HUES48 (cell line): ENCODE measurements around the gene TMEM167A.
A peak's percentile ranks its signal among the peaks of the same experiment; 100 is the strongest.

ENCODE experiments used
- H3K27ac ChIP-seq: one replicate; pipeline ENCODE4 v1.7.0; 2013; ENCODE audit warnings: low read depth, low read length, inconsistent platforms
- H3K27me3 ChIP-seq: 2 replicates; pipeline ENCODE4 v1.6.1; 2013; ENCODE audit warnings: mild to moderate bottlenecking, low read length; ENCODE audit not compliant: control insufficient read depth, insufficient read depth
- H3K36me3 ChIP-seq: 2 replicates; pipeline ENCODE4 v1.6.1; 2013; ENCODE audit warnings: low read length; ENCODE audit not compliant: control insufficient read depth, insufficient read depth
- H3K4me1 ChIP-seq: 2 replicates; pipeline ENCODE4 v1.6.1; 2013; ENCODE audit warnings: mild to moderate bottlenecking, low read length; ENCODE audit not compliant: control insufficient read depth, insufficient read depth
- H3K4me3 ChIP-seq: 2 replicates; pipeline ENCODE4 v1.5.1; 2013; ENCODE audit warnings: mild to moderate bottlenecking, low read depth, low read length
- H3K9ac ChIP-seq: 2 replicates; pipeline ENCODE4 v1.6.1; 2013; ENCODE audit warnings: mild to moderate bottlenecking, low read depth, low read length, moderate library complexity
- H3K9me3 ChIP-seq: 2 replicates; pipeline ENCODE4 v1.6.1; 2013; ENCODE audit warnings: low read length; ENCODE audit not compliant: control insufficient read depth, insufficient read depth

Gene TMEM167A

GRCh38 chr5:83102364-83102980 lies 25.3 kb upstream of the TMEM167A start:
- H3K27ac ChIP-seq: no peak overlapping the region

GRCh38 chr5:83101514-83101913 lies 24.3 kb upstream of the TMEM167A start:
- H3K27me3 ChIP-seq: no peaks in the 10 kb centered on the region
- H3K4me1 ChIP-seq: peaks cover 15% of the 10 kb centered on the region
- no peak overlapping the region for H3K9ac ChIP-seq
- no peaks in the 10 kb centered on the region for H3K36me3 ChIP-seq
- H3K27ac ChIP-seq: no peak overlapping the region
- no peak overlapping the region for H3K4me3 ChIP-seq
- no peaks in the 10 kb centered on the region for H3K9me3 ChIP-seq

More at GRCh38 chr5:83102364-83102980, 25.3 kb upstream of the TMEM167A start:
- H3K9me3 ChIP-seq: no peaks in the 10 kb centered on the region
- H3K4me3 ChIP-seq: no peak overlapping the region
- no peaks in the 10 kb centered on the region for H3K27me3 ChIP-seq
- H3K9ac ChIP-seq: no peak overlapping the region
- no peaks in the 10 kb centered on the region for H3K36me3 ChIP-seq
- peaks cover 15% of the 10 kb centered on the region for H3K4me1 ChIP-seq

GRCh38 chr5:83099445-83099844 lies 22.3 kb upstream of the TMEM167A start:
- Histone ChIP-seq H3K27ac (peak overlapping the region; percentile 31), H3K4me1 (peaks cover 15% of the 10 kb centered on the region)

GRCh38 chr5:83099001-83099400 lies 21.8 kb upstream of the TMEM167A start:
- Histone ChIP-seq H3K27ac (peak overlapping the region; percentile 48), H3K4me1 (peaks cover 15% of the 10 kb centered on the region), H3K4me3 (no peak overlapping the region; the same call in 1 of the 2 replicates), H3K9ac (no peak overlapping the region), H3K9me3 (no peaks in the 10 kb centered on the region), H3K36me3 (no peaks in the 10 kb centered on the region), H3K27me3 (no peaks in the 10 kb centered on the region)

More at GRCh38 chr5:83099445-83099844, 22.3 kb upstream of the TMEM167A start:
- Histone ChIP-seq H3K9ac (no peak overlapping the region), H3K9me3 (no peaks in the 10 kb centered on the region), H3K27me3 (no peaks in the 10 kb centered on the region), H3K36me3 (no peaks in the 10 kb centered on the region), H3K4me3 (no peak overlapping the region)

GRCh38 chr5:83097689-83098231 lies 20.6 kb upstream of the TMEM167A start:
- Histone ChIP-seq H3K4me3 (no peak overlapping the region), H3K9me3 (peaks cover 7% of the 10 kb centered on the region), H3K36me3 (no peaks in the 10 kb centered on the region), H3K4me1 (peaks cover 15% of the 10 kb centered on the region), H3K9ac (no peak overlapping the region), H3K27ac (no peak overlapping the region), H3K27me3 (no peaks in the 10 kb centered on the region)

- Histone ChIP-seq H3K27ac (no peak overlapping the region), H3K9ac (no peak overlapping the region)
These were observed 19.6 kb upstream of the TMEM167A start for GRCh38 chr5:83096660-83097339.

GRCh38 chr5:83095957-83096539 lies 18.9 kb upstream of the TMEM167A start:
- H3K4me3 ChIP-seq: no peak overlapping the region
- H3K36me3 ChIP-seq: no peaks in the 10 kb centered on the region
- no peaks in the 10 kb centered on the region for H3K27me3 ChIP-seq
- H3K27ac ChIP-seq: no peak overlapping the region
- H3K4me1 ChIP-seq: peaks cover 15% of the 10 kb centered on the region
- H3K9ac ChIP-seq: no peak overlapping the region
- H3K9me3 ChIP-seq: peaks cover 9% of the 10 kb centered on the region

More at GRCh38 chr5:83096660-83097339, 19.6 kb upstream of the TMEM167A start:
- Histone ChIP-seq H3K4me3 (no peak overlapping the region), H3K27me3 (no peaks in the 10 kb centered on the region), H3K4me1 (peaks cover 15% of the 10 kb centered on the region), H3K9me3 (peaks cover 9% of the 10 kb centered on the region), H3K36me3 (no peaks in the 10 kb centered on the region)

- Histone ChIP-seq H3K27me3 (no peaks in the 10 kb centered on the region), H3K4me1 (peaks cover 15% of the 10 kb centered on the region), H3K27ac (no peak overlapping the region), H3K4me3 (no peak overlapping the region), H3K9me3 (peaks cover 9% of the 10 kb centered on the region), H3K9ac (no peak overlapping the region), H3K36me3 (no peaks in the 10 kb centered on the region)
These were observed 18.2 kb upstream of the TMEM167A start for GRCh38 chr5:83095163-83095956.

- H3K4me1 ChIP-seq: peaks cover 2% of the 10 kb centered on the region; the same call in 1 of the 2 replicates
- H3K9ac ChIP-seq: no peak overlapping the region
- H3K9me3 ChIP-seq: peaks cover 9% of the 10 kb centered on the region
- H3K27ac ChIP-seq: no peak overlapping the region
- H3K4me3 ChIP-seq: no peak overlapping the region
- no peaks in the 10 kb centered on the region for H3K36me3 ChIP-seq
- H3K27me3 ChIP-seq: no peaks in the 10 kb centered on the region
These were observed 16.5 kb upstream of the TMEM167A start for GRCh38 chr5:83093692-83094091.

GRCh38 chr5:83092619-83093018 lies 15.4 kb upstream of the TMEM167A start:
- Histone ChIP-seq H3K4me1 (no peaks in the 10 kb centered on the region), H3K9me3 (peaks cover 9% of the 10 kb centered on the region), H3K4me3 (no peak overlapping the region), H3K9ac (no peak overlapping the region), H3K36me3 (no peaks in the 10 kb centered on the region), H3K27ac (no peak overlapping the region), H3K27me3 (no peaks in the 10 kb centered on the region)
